Neutrophil (primary cell): ENCODE data around the gene SNX30.

ENCODE experiments used
- H3K27ac ChIP-seq: fragments of 200-600 bp; sonication (generic); 2 replicates; pipeline ENCODE4 v1.5.1; 2016; ENCODE audit warnings: mild to moderate bottlenecking, moderate library complexity
- H3K27me3 ChIP-seq: fragments of 200-600 bp; sonication (generic); 2 replicates; pipeline ENCODE4 v1.6.0; 2016; ENCODE audit warnings: mild to moderate bottlenecking
- H3K36me3 ChIP-seq: fragments of 200-600 bp; sonication (generic); 2 replicates; pipeline ENCODE4 v1.5.1; 2017
- H3K4me1 ChIP-seq, 2 experiments: fragments of 200-600 bp in 1 of 2; sonication (generic) in 1 of 2; 1 replicate in 1 of 2; 2 replicates in 1 of 2; pipeline versions ENCODE4 v1.5.1 to v1.6.1; 2013 to 2016; ENCODE audit warnings: low read depth in 1 of 2, low read length in 1 of 2, mild to moderate bottlenecking in 1 of 2, moderate library complexity in 1 of 2; ENCODE audit not compliant: control insufficient read depth in 1 of 2, insufficient read depth in 1 of 2
- H3K4me3 ChIP-seq, 2 experiments: fragments of 200-600 bp in 1 of 2; sonication (generic) in 1 of 2; 1 replicate in 1 of 2; 2 replicates in 1 of 2; pipeline ENCODE4 v1.5.1; 2013 to 2016; ENCODE audit warnings: low read depth in 1 of 2, low read length in 1 of 2, mild to moderate bottlenecking in 1 of 2, moderate library complexity in 1 of 2
- H3K9me3 ChIP-seq: fragments of 200-600 bp; sonication (generic); 2 replicates; pipeline ENCODE4 v1.5.1; 2016
- CTCF ChIP-seq: fragments of 200-600 bp; sonication (generic); IDR thresholded peaks from 2 replicates; pipeline ENCODE4 v1.5.1; 2016; ENCODE audit warnings: antibody characterized with exemption

Gene SNX30

GRCh38 chr9:112764837-112765236, 14.3 kb downstream of the SNX30 start:
- no peak for TF ChIP-seq CTCF
- peaks cover 2 to 5% of the 10 kb centered on the region in 2 experiments for H3K4me1 ChIP-seq
- no peaks in the 10 kb centered on the region for H3K36me3 ChIP-seq
- H3K4me3 ChIP-seq = no peak overlapping the region
- H3K27ac ChIP-seq = no peak overlapping the region
- no peaks in the 10 kb centered on the region for H3K27me3 ChIP-seq
- H3K9me3 ChIP-seq = no peaks in the 10 kb centered on the region

- Histone ChIP-seq H3K4me1 (peaks cover 0 to under 1% of the 10 kb centered on the region in 2 experiments), H3K36me3 (no peaks in the 10 kb centered on the region), H3K27me3 (no peaks in the 10 kb centered on the region), H3K9me3 (no peaks in the 10 kb centered on the region), H3K4me3 (no peak overlapping the region), H3K27ac (no peak overlapping the region)
- no peak for TF ChIP-seq CTCF
Measured at GRCh38 chr9:112765281-112765680, 14.7 kb downstream of the SNX30 start.

GRCh38 chr9:112771359-112772214, 21.0 kb downstream of the SNX30 start:
- Histone ChIP-seq H3K36me3 (no peaks in the 10 kb centered on the region), H3K27ac (no peak overlapping the region), H3K4me1 (peaks cover 6 to 9% of the 10 kb centered on the region in 2 experiments), H3K9me3 (no peaks in the 10 kb centered on the region), H3K27me3 (no peaks in the 10 kb centered on the region), H3K4me3 (no peak overlapping the region)
- no peak for TF ChIP-seq CTCF

- H3K36me3 ChIP-seq = no peaks in the 10 kb centered on the region
- no peaks in the 10 kb centered on the region for H3K27me3 ChIP-seq
- TF ChIP-seq CTCF = no peak
- no peak overlapping the region for H3K4me3 ChIP-seq
- H3K9me3 ChIP-seq = no peaks in the 10 kb centered on the region
- no peak overlapping the region for H3K27ac ChIP-seq
- H3K4me1 ChIP-seq = peaks cover 6 to 9% of the 10 kb centered on the region in 2 experiments
Measured at GRCh38 chr9:112772215-112772509, 21.6 kb downstream of the SNX30 start.

- H3K9me3 ChIP-seq = no peaks in the 10 kb centered on the region
- no peak overlapping the region for H3K27ac ChIP-seq
- H3K36me3 ChIP-seq = no peaks in the 10 kb centered on the region
- H3K4me1 ChIP-seq = peaks cover 6 to 9% of the 10 kb centered on the region in 2 experiments
- no peaks in the 10 kb centered on the region for H3K27me3 ChIP-seq
- no peak for TF ChIP-seq CTCF
- no peak overlapping the region for H3K4me3 ChIP-seq
Measured at GRCh38 chr9:112772551-112772950, 22.0 kb downstream of the SNX30 start.
